Stimulated activated CD4-positive, alpha-beta T cell treated with anti-CD3 and anti-CD28 coated beads, Interleukin-4, amount 100 ng/mL, for 4 hours (primary cell): ENCODE data around the gene PSMB10.

Experiments used
- DNase-seq, 2 experiments: peaks; one replicate each; pipeline ENCODE4 v3.0.0-alpha.2; 2020

Gene PSMB10

GRCh38 chr16:67963662-67964321, 27.1 kb upstream of the PSMB10 start:
- DNase-seq = no peak

GRCh38 chr16:67963292-67963661, 26.6 kb upstream of the PSMB10 start:
- no peak for DNase-seq

GRCh38 chr16:67962135-67962534, 25.5 kb upstream of the PSMB10 start:
- DNase-seq = no peak

GRCh38 chr16:67961551-67961957, 24.9 kb upstream of the PSMB10 start:
- DNase-seq = no peak

- no peak for DNase-seq
Measured at GRCh38 chr16:67959536-67960329, 23.1 kb upstream of the PSMB10 start.

GRCh38 chr16:67957622-67958021, 21.0 kb upstream of the PSMB10 start:
- DNase-seq = no peak

GRCh38 chr16:67954421-67955196, 18.0 kb upstream of the PSMB10 start:
- DNase-seq = no peak

- no peak for DNase-seq
Measured at GRCh38 chr16:67953641-67954375, 17.2 kb upstream of the PSMB10 start.

GRCh38 chr16:67951485-67951884, 14.8 kb upstream of the PSMB10 start:
- no peak for DNase-seq

- DNase-seq = no peak
Measured at GRCh38 chr16:67950335-67950843, 13.7 kb upstream of the PSMB10 start.

GRCh38 chr16:67949645-67950044, 13.0 kb upstream of the PSMB10 start:
- no peak for DNase-seq

- no peak for DNase-seq
Measured at GRCh38 chr16:67948015-67948414, 11.4 kb upstream of the PSMB10 start.

- no peak for DNase-seq
Measured at GRCh38 chr16:67946966-67947558, 10.4 kb upstream of the PSMB10 start.

GRCh38 chr16:67946128-67946569, 9.5 kb upstream of the PSMB10 start:
- DNase-seq = no peak

- DNase-seq = no peak
Measured at GRCh38 chr16:67945392-67945933, 8.8 kb upstream of the PSMB10 start.

GRCh38 chr16:67944690-67945391, 8.2 kb upstream of the PSMB10 start:
- no peak for DNase-seq

- DNase-seq = no peak
Measured at GRCh38 chr16:67943619-67944504, 7.2 kb upstream of the PSMB10 start, which contains the start of gene LCAT. TSS of gene LCAT (minus strand) at chr16:67944120. CDS start at chr16:67944101, 19 bp downstream.

GRCh38 chr16:67943256-67943618, 6.6 kb upstream of the PSMB10 start:
- no peak for DNase-seq

- DNase-seq = no peak
Measured at GRCh38 chr16:67942510-67943255, 6.0 kb upstream of the PSMB10 start.

GRCh38 chr16:67942200-67942509, 5.5 kb upstream of the PSMB10 start:
- DNase-seq = peak; percentile 10 to 31
